SU-DHL-6 (cell line): ENCODE measurements around the gene FARS2.

Experiments used
- H2AFZ ChIP-seq: fragments of 200-600 bp; sonication (generic); 2 replicates; pipeline ENCODE4 v1.6.1; 2014; ENCODE audit warnings: low read depth, mild to moderate bottlenecking, moderate library complexity, mixed read lengths, antibody characterized with exemption, low read length; ENCODE audit not compliant: severe bottlenecking
- H3F3A ChIP-seq: fragments of 200-600 bp; shearing (Covaris generic); 2 replicates; pipeline ENCODE4 v1.6.0; 2016; ENCODE audit warnings: antibody characterized with exemption, mild to moderate bottlenecking; ENCODE audit not compliant: insufficient read depth
- H3K27ac ChIP-seq: fragments of 200-600 bp; sonication (generic); 2 replicates; pipeline ENCODE4 v1.5.1; 2016; ENCODE audit warnings: low read depth, mild to moderate bottlenecking, low read length, moderate library complexity, mixed read lengths
- H3K27me3 ChIP-seq: fragments of 200-600 bp; sonication (generic), shearing (Covaris generic); 2 replicates; pipeline ENCODE4 v1.6.0; 2014; ENCODE audit warnings: mild to moderate bottlenecking, low read length
- H3K36me3 ChIP-seq: fragments of 200-600 bp; sonication (generic); 2 replicates; pipeline ENCODE4 v1.6.1; 2014; ENCODE audit warnings: mild to moderate bottlenecking, low read length, mixed read lengths
- H3K4me2 ChIP-seq: fragments of 300-600, 200-600 bp; shearing (Covaris generic), sonication (generic); 2 replicates; pipeline ENCODE4 v1.6.0; 2014; ENCODE audit warnings: low read length, low read depth, mild to moderate bottlenecking; ENCODE audit not compliant: poor library complexity, severe bottlenecking
- H3K4me3 ChIP-seq: fragments of 200-600 bp; sonication (generic); 2 replicates; pipeline ENCODE4 v1.5.1; 2014; ENCODE audit warnings: antibody characterized with exemption, low read length, mild to moderate bottlenecking, mixed read lengths; ENCODE audit not compliant: insufficient read depth, poor library complexity, severe bottlenecking
- H3K79me2 ChIP-seq: fragments of 200-600 bp; sonication (generic); 2 replicates; pipeline ENCODE4 v1.6.1; 2014; ENCODE audit warnings: mild to moderate bottlenecking, low read length, moderate library complexity; ENCODE audit not compliant: insufficient read depth
- H3K9ac ChIP-seq: fragments of 200-600 bp; sonication (generic); 2 replicates; pipeline ENCODE4 v1.7.0; 2014; ENCODE audit warnings: mild to moderate bottlenecking, low read length
- H3K9me2 ChIP-seq: fragments of 200-600 bp; sonication (generic); replicated peaks from 2 replicates; pipeline ENCODE4 v1.6.1; 2014; ENCODE audit warnings: low read length; ENCODE audit not compliant: insufficient read depth
- H3K9me3 ChIP-seq: fragments of 200-600 bp; sonication (generic); 2 replicates; pipeline ENCODE4 v1.6.1; 2014; ENCODE audit warnings: low read length, mixed read lengths; ENCODE audit not compliant: insufficient read depth
- H4K20me1 ChIP-seq: fragments of 200-600 bp; sonication (generic); 2 replicates; pipeline ENCODE4 v1.6.1; 2014; ENCODE audit warnings: low read depth, mild to moderate bottlenecking, antibody characterized with exemption, low read length, moderate library complexity, mixed read lengths
- CTCF ChIP-seq: fragments of 200-600 bp; sonication (generic); IDR thresholded peaks from one replicate; pipeline ENCODE4 v1.5.1; 2017; ENCODE audit warnings: antibody characterized with exemption, mild to moderate bottlenecking, low read length, moderate library complexity; ENCODE audit not compliant: insufficient read depth, poor library complexity, severe bottlenecking
- EZH2phosphoT487 ChIP-seq: fragments of 200-600 bp; sonication (generic), shearing (Covaris generic); conservative IDR thresholded peaks from 2 replicates; pipeline ENCODE4 v1.6.1; 2018; ENCODE audit warnings: mild to moderate bottlenecking, antibody characterized with exemption, low read length, moderate library complexity, mixed read lengths

Gene FARS2

GRCh38 chr6:5772408-5773120 is 511.3 kb downstream of the FARS2 start:
- Histone ChIP-seq H3K9me2 (no peaks in the 10 kb centered on the region), H3K4me2 (no peak overlapping the region), H2AFZ (no peak overlapping the region), H3K79me2 (no peaks in the 10 kb centered on the region), H3F3A (no peaks in the 10 kb centered on the region), H3K9ac (no peak overlapping the region), H4K20me1 (no peaks in the 10 kb centered on the region), H3K27ac (no peak overlapping the region), H3K36me3 (no peaks in the 10 kb centered on the region), H3K9me3 (peaks cover 13% of the 10 kb centered on the region; the same call in 1 of the 2 replicates), H3K4me3 (no peak overlapping the region), H3K27me3 (no peaks in the 10 kb centered on the region)
- no peak for TF ChIP-seq CTCF
- no peak for TF ChIP-seq EZH2phosphoT487

DNA sequence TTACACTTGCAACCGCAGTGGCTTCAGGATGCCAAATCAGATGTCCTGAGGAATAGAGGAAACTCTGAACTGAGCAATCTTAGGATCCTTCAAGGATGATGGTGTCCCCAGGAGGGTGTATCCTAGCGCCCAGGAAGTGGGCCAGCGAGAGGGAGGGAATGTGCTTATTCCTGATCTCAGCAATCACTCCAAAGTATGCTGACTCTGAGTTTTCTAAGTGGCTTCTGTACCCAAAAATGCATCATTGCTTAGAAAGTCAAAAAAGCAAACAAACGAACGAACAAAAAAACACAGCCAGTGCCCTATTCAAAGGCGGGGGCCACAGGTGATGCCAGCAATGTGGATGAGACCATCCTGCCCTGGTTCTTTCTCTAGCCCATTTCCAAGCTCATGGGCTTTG is 514.8 kb downstream of the FARS2 start:
- Histone ChIP-seq H3K27ac (no peak overlapping the region), H4K20me1 (no peaks in the 10 kb centered on the region), H3K79me2 (no peaks in the 10 kb centered on the region), H3K36me3 (no peaks in the 10 kb centered on the region), H3K4me2 (no peak overlapping the region), H3K4me3 (no peak overlapping the region), H3F3A (no peaks in the 10 kb centered on the region), H3K9ac (no peak overlapping the region), H3K9me2 (no peaks in the 10 kb centered on the region), H2AFZ (no peak overlapping the region), H3K27me3 (no peaks in the 10 kb centered on the region), H3K9me3 (no peaks in the 10 kb centered on the region)
- TF ChIP-seq CTCF (no peak), EZH2phosphoT487 (no peak)

DNA sequence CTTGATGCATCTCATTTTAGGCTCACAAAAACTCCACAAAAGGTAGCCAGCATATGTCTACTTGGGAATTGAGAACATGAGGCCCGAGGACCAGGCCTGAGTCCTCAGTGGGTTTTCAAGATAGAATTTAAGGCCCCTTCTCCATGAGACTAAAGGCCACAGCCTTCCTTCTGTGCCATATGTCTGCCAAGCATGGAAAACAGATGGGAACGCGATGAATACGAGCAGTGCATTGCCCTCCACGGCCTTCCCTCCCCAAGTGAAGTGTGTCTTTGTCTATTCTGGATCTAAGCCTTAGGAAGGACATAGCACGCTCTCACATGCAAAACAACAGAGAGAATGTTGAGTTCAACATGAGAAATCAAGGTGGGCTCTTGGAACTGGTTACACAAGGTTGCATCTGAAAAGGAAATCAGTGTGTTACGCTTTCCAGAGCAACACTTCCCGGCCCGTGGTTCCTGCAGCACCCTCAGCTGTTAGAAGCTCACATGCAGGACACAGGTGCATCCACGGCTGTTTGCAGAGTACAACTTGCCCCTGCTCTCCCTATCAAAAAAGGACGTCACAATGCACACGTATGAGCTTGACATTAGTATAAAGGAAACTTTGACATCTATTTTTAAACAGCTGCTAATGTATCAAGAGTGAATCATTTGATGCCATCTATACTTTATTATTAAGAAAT is 515.5 kb downstream of the FARS2 start:
- Histone ChIP-seq H2AFZ (no peak overlapping the region), H3K36me3 (no peaks in the 10 kb centered on the region), H3K9me3 (no peaks in the 10 kb centered on the region), H3K9ac (no peak overlapping the region), H3K4me2 (no peak overlapping the region), H3F3A (no peaks in the 10 kb centered on the region), H3K79me2 (no peaks in the 10 kb centered on the region), H3K27ac (no peak overlapping the region), H3K27me3 (no peaks in the 10 kb centered on the region), H3K4me3 (no peak overlapping the region), H4K20me1 (no peaks in the 10 kb centered on the region), H3K9me2 (no peaks in the 10 kb centered on the region)
- TF ChIP-seq EZH2phosphoT487 (no peak), CTCF (no peak)
